Gastrocnemius medialis (tissue), 4 donors: ENCODE measurements around the gene ZNF493. TPM values are rescaled to one million over a fixed set of nuclear protein-coding genes. Genes with fewer than 3 reads are reported as not detected.
A peak's percentile ranks its signal among the peaks of the same experiment; 100 is the strongest.

Source experiments
- ATAC-seq, 2 donors: fragments of 150-250 bp; one replicate each; pipeline ENCODE4 v1.9.1; 2016
- DNase-seq, 2 donors: peaks; one replicate each; pipeline ENCODE4 v3.0.0-alpha.2; 2019
- H3K27ac ChIP-seq, 4 donors: fragments of 200-600 bp; sonication (generic); 1 replicate in 1 of 4; 2 replicates in 3 of 4; pipeline ENCODE4 v1.5.1; 2016 to 2018; ENCODE audit warnings: mild to moderate bottlenecking in 2 of 4, moderate library complexity in 1 of 4
- H3K27me3 ChIP-seq, 3 donors: fragments of 200-600 bp; sonication (generic) in 2 of 3; 1 replicate in 1 of 3; 2 replicates in 2 of 3; pipeline versions ENCODE4 v1.5.1 to v1.6.0; 2016 to 2019; ENCODE audit warnings: mild to moderate bottlenecking in 1 of 3, moderate library complexity in 1 of 3
- H3K36me3 ChIP-seq, 2 donors: fragments of 200-600 bp; sonication (generic) in 1 of 2; one replicate each; pipeline ENCODE4 v1.5.1; 2017 to 2018
- H3K4me1 ChIP-seq, 2 donors: fragments of 200-600 bp; sonication (generic) in 1 of 2; one replicate each; pipeline ENCODE4 v1.5.1; 2016 to 2017; ENCODE audit warnings: mild to moderate bottlenecking in 2 of 2
- H3K4me3 ChIP-seq, 4 donors: fragments of 200-600 bp; sonication (generic) in 3 of 4; 1 replicate in 1 of 4; 2 replicates in 3 of 4; pipeline ENCODE4 v1.5.1; 2016 to 2019; ENCODE audit warnings: mild to moderate bottlenecking in 2 of 4
- H3K9me3 ChIP-seq, 3 donors: fragments of 200-600 bp; sonication (generic) in 2 of 3; 1 replicate in 1 of 3; 2 replicates in 2 of 3; pipeline ENCODE4 v1.5.1; 2016 to 2019
- POLR2A ChIP-seq, 2 donors: fragments of 450-650 bp; IDR thresholded peaks; one replicate each; pipeline ENCODE4 v1.6.1; 2017; ENCODE audit warnings: antibody characterized with exemption in 2 of 2, mild to moderate bottlenecking in 2 of 2, moderate library complexity in 2 of 2
- in situ Hi-C, 4 donors: fragments of 200-750 bp; cut with MboI; loops; one replicate each; pipeline versions ENCODE4 v1.15.0 to v1.8.0; 2017; ENCODE audit warnings: low sequenced_read_pairs in 4 of 4
- intact Hi-C: fragments of 100-400 bp; cut with DNase I; formaldehyde crosslinking; loops from one replicate; pipeline ENCODE4 v1.15.1; 2023; ENCODE audit warnings: low total_unique reads
- total RNA-seq, 4 donors: library from RNA; depleted of rRNA; stranded (reverse); fragments of >200 nt; gene quantifications; one replicate each; pipeline versions ENCODE4 v1.1.0 to v1.2.3, GENCODE V29; 2016
- TF ChIP-seq, protein P1 (sequence below), 5 experiments: fragments of 450-650 bp in 3 of 5; fragments of 200-600 bp in 2 of 5; sonication (generic) in 2 of 5; IDR thresholded peaks in 4 of 5; conservative IDR thresholded peaks in 1 of 5; 1 replicate in 4 of 5; 2 replicates in 1 of 5; pipeline ENCODE4 v1.5.1; 2016 to 2019; ENCODE audit warnings: antibody characterized with exemption in 5 of 5, mild to moderate bottlenecking in 3 of 5, moderate library complexity in 3 of 5

Gene ZNF493
- total RNA-seq, 4 donors from 2014 or later, result 2.2 to 6.5 (median 3.1) TPM

- no peak overlapping the region for H3K27ac ChIP-seq
Measured at GRCh38 chr19:21432590-21432989, 35.7 kb downstream of the ZNF493 start.

DNA sequence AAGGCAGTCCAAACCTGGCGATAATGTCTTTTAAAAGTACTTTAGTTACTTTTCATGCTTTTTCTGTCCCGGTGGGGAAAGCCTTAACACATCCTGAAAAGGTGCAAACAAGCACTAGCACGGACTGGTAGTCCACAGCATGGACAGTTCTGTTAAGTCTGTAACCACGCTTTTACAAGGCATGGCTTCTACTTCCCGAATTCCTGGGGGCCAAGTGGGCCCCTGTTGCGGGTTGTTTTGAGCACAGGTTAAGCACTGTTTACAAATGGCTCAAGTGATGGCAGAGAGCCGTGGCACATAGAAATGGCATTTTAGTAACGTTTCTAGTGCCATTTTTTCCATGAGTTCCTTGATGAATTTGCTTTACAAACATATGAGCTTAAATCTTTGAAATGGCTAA is 37.6 kb downstream of the ZNF493 start:
- H3K9me3 ChIP-seq, result no peaks in the 10 kb centered on the region
- H3K4me1 ChIP-seq, result no peaks in the 10 kb centered on the region
- H3K4me3 ChIP-seq, result no peak overlapping the region
- no peaks in the 10 kb centered on the region for H3K36me3 ChIP-seq
- in situ Hi-C loops (no loop called here), intact Hi-C loops (no loop called here)
- DNase-seq (no peak), ATAC-seq (no peak)
- no peak for TF ChIP-seq POLR2A (IDR thresholded peaks at IDR 0.05)
- TF ChIP-seq, protein P1, sequence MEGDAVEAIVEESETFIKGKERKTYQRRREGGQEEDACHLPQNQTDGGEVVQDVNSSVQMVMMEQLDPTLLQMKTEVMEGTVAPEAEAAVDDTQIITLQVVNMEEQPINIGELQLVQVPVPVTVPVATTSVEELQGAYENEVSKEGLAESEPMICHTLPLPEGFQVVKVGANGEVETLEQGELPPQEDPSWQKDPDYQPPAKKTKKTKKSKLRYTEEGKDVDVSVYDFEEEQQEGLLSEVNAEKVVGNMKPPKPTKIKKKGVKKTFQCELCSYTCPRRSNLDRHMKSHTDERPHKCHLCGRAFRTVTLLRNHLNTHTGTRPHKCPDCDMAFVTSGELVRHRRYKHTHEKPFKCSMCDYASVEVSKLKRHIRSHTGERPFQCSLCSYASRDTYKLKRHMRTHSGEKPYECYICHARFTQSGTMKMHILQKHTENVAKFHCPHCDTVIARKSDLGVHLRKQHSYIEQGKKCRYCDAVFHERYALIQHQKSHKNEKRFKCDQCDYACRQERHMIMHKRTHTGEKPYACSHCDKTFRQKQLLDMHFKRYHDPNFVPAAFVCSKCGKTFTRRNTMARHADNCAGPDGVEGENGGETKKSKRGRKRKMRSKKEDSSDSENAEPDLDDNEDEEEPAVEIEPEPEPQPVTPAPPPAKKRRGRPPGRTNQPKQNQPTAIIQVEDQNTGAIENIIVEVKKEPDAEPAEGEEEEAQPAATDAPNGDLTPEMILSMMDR (IDR thresholded peaks at IDR 0.05 in 4 of 5, conservative IDR thresholded peaks at IDR 0.05 in 1 of 5), result no peak
- no peaks in the 10 kb centered on the region for H3K27me3 ChIP-seq
- H3K27ac ChIP-seq, result no peak overlapping the region

More at GRCh38 chr19:21432590-21432989, 35.7 kb downstream of the ZNF493 start:
- H3K4me1 ChIP-seq, result no peaks in the 10 kb centered on the region
- H3K9me3 ChIP-seq, result peaks cover 0 to 3% (median 0%) of the 10 kb centered on the region in 3 donors
- DNase-seq (no peak), ATAC-seq (no peak)
- H3K4me3 ChIP-seq, result no peak overlapping the region
- in situ Hi-C loops, result no loop called here
- H3K36me3 ChIP-seq, result no peaks in the 10 kb centered on the region
- intact Hi-C loops, result no loop called here
- TF ChIP-seq, protein P1 (IDR thresholded peaks at IDR 0.05 in 4 of 5, conservative IDR thresholded peaks at IDR 0.05 in 1 of 5), result no peak
- no peak for TF ChIP-seq POLR2A (IDR thresholded peaks at IDR 0.05)
- no peaks in the 10 kb centered on the region for H3K27me3 ChIP-seq

- Histone ChIP-seq H3K9me3 (no peaks in the 10 kb centered on the region), H3K36me3 (no peaks in the 10 kb centered on the region), H3K27me3 (no peaks in the 10 kb centered on the region), H3K4me1 (no peaks in the 10 kb centered on the region), H3K4me3 (no peak overlapping the region), H3K27ac (no peak overlapping the region)
- TF ChIP-seq, protein P1 (IDR thresholded peaks at IDR 0.05 in 4 of 5, conservative IDR thresholded peaks at IDR 0.05 in 1 of 5), result no peak
- no peak for TF ChIP-seq POLR2A (IDR thresholded peaks at IDR 0.05)
- ATAC-seq (no peak), DNase-seq (no peak)
- in situ Hi-C loops (no loop called here), intact Hi-C loops (no loop called here)
Measured at GRCh38 chr19:21434967-21435544, 38.1 kb downstream of the ZNF493 start.

DNA sequence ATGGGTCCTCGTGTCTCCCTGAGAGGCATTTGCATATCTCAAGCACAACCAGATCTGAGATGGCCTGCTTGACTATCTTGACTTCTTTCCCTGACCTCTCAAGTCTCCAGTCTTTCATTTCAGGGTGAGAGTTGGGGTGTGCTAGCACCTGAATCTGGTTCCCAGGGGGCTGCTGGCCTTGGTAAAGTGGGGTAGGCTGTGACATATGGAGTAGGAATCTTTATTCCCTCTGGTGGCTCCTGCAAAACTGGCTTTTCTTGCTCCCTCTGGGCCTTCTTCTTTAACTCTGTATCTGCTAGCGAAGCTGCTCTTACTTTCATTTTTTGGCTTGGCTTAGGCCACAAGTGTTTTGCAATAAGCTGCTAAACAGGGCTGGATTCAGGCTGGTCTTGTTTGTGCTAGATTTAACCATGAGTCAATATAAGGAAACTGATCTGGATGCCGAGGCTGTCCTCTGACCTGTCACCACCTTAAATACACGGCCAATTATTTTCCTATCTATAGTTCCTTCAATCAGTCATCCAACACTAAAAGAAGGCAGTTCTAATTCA is 42.3 kb downstream of the ZNF493 start:
- in situ Hi-C loops (no loop called here), intact Hi-C loops (no loop called here)
- ATAC-seq (peak in 1 of 2 donors; percentile 83), DNase-seq (no peak)
- Histone ChIP-seq H3K9me3 (no peaks in the 10 kb centered on the region), H3K27me3 (no peaks in the 10 kb centered on the region), H3K36me3 (no peaks in the 10 kb centered on the region), H3K27ac (no peak overlapping the region), H3K4me1 (no peaks in the 10 kb centered on the region), H3K4me3 (no peak overlapping the region)
- TF ChIP-seq POLR2A (IDR thresholded peaks at IDR 0.05), result no peak
- TF ChIP-seq, protein P1 (IDR thresholded peaks at IDR 0.05 in 4 of 5, conservative IDR thresholded peaks at IDR 0.05 in 1 of 5), result no peak
